22Rv1 (cell line): Measurements from ENCODE around the gene KRTAP4-16.
"Not testable (repeated sequence)": the region's sequence is repeated elsewhere in the genome, so short reads cannot be mapped to it uniquely, and the experiment has no call there.

Experiments used
- ZFX ChIP-seq: fragments of 450-650 bp; IDR thresholded peaks from 2 replicates; pipeline ENCODE4 v1.6.1; 2017; ENCODE audit warnings: antibody characterized with exemption, borderline replicate concordance
- TF ChIP-seq, protein P1 (sequence below): fragments of 450-650 bp; IDR thresholded peaks from 2 replicates; pipeline ENCODE4 v1.5.1; 2017; ENCODE audit warnings: mild to moderate bottlenecking

DNA sequence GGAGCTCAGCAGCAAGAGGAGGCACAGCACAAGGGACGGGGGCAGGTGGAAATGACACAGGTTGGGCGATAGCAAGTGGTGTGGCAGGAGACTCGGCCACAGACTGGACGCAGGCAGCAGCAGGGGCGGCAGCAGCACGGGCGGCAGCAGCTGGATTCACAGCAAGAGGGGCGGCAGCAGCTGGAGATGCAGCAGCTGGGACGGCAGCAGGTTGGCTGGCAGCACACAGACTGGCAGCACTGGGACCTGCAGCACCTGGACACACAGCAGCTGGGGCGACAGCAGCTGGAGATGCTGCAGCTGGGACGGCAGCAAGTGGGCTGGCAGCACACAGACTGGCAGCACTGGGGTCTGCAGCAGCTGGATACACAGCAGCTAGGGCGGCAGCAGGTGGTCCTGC lies 37.9 kb upstream of the KRTAP4-16 start:
- TF ChIP-seq, protein P1, sequence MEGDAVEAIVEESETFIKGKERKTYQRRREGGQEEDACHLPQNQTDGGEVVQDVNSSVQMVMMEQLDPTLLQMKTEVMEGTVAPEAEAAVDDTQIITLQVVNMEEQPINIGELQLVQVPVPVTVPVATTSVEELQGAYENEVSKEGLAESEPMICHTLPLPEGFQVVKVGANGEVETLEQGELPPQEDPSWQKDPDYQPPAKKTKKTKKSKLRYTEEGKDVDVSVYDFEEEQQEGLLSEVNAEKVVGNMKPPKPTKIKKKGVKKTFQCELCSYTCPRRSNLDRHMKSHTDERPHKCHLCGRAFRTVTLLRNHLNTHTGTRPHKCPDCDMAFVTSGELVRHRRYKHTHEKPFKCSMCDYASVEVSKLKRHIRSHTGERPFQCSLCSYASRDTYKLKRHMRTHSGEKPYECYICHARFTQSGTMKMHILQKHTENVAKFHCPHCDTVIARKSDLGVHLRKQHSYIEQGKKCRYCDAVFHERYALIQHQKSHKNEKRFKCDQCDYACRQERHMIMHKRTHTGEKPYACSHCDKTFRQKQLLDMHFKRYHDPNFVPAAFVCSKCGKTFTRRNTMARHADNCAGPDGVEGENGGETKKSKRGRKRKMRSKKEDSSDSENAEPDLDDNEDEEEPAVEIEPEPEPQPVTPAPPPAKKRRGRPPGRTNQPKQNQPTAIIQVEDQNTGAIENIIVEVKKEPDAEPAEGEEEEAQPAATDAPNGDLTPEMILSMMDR, result not testable (repeated sequence)
- not testable (repeated sequence) for TF ChIP-seq ZFX
